GM23338 (cell line): ENCODE measurements around the gene PMIS2. TPM values are rescaled to one million over a fixed set of nuclear protein-coding genes. Genes with fewer than 3 reads are reported as not detected.

Source experiments
- ATAC-seq: fragments of 200-7000 bp; cut with Tn5 transposase; 3 replicates; pipeline ENCODE4 v1.9.1; 2020
- DNase-seq: peaks from one replicate; pipeline ENCODE4 v3.0.0-alpha.2; 2015; ENCODE audit warnings: low spot score
- H2AFZ ChIP-seq: fragments of 200-600 bp; sonication (generic); 2 replicates; pipeline ENCODE4 v1.8.0; 2016; ENCODE audit warnings: antibody characterized with exemption, mild to moderate bottlenecking, moderate library complexity
- H3F3A ChIP-seq: fragments of 200-600 bp; sonication (generic); replicated peaks from 2 replicates; pipeline ENCODE4 v1.8.0; 2017; ENCODE audit warnings: antibody characterized with exemption, mixed run types, low read depth
- H3K27ac ChIP-seq: fragments of 200-600 bp; sonication (generic); 2 replicates; pipeline ENCODE4 v1.6.1; 2016; ENCODE audit warnings: low read depth
- H3K27me3 ChIP-seq: fragments of 200-600 bp; sonication (generic); 2 replicates; pipeline ENCODE4 v1.8.0; 2016; ENCODE audit warnings: mild to moderate bottlenecking, mixed run types, moderate library complexity; ENCODE audit not compliant: insufficient read depth
- H3K36me3 ChIP-seq: fragments of 200-600 bp; sonication (generic); 2 replicates; pipeline ENCODE4 v1.8.0; 2016; ENCODE audit warnings: mild to moderate bottlenecking; ENCODE audit not compliant: insufficient read depth
- H3K4me1 ChIP-seq: fragments of 200-600 bp; sonication (generic); 2 replicates; pipeline ENCODE4 v1.8.0; 2016; ENCODE audit warnings: mild to moderate bottlenecking, moderate library complexity; ENCODE audit not compliant: insufficient read depth
- H3K4me2 ChIP-seq: fragments of 200-600 bp; sonication (generic); 2 replicates; pipeline ENCODE4 v1.7.1; 2017; ENCODE audit warnings: mixed run types
- H3K4me3 ChIP-seq: fragments of 200-600 bp; sonication (generic); 2 replicates; pipeline ENCODE4 v1.6.1; 2016; ENCODE audit warnings: mixed run types
- H3K79me2 ChIP-seq: fragments of 200-600 bp; sonication (generic); replicated peaks from 2 replicates; pipeline ENCODE4 v1.8.0; 2017; ENCODE audit warnings: mild to moderate bottlenecking; ENCODE audit not compliant: insufficient read depth
- H3K9me2 ChIP-seq: fragments of 200-600 bp; sonication (generic); 2 replicates; pipeline ENCODE4 v1.8.0; 2017; ENCODE audit not compliant: insufficient read depth
- H4K20me1 ChIP-seq: fragments of 200-600 bp; sonication (generic); replicated peaks from 2 replicates; pipeline ENCODE4 v1.8.0; 2017; ENCODE audit warnings: mild to moderate bottlenecking; ENCODE audit not compliant: insufficient read depth
- H3K27ac Mint-ChIP-seq: 2 replicates; pipeline ENCODE4 v1.8.0; 2020; ENCODE audit warnings: inconsistent platforms, mild to moderate bottlenecking, moderate library complexity, mixed read lengths
- H3K27me3 Mint-ChIP-seq: 3 replicates; pipeline ENCODE4 v1.8.0; 2022; ENCODE audit warnings: low read depth, mild to moderate bottlenecking, moderate library complexity, mixed read lengths, inconsistent platforms; ENCODE audit not compliant: insufficient read depth, poor library complexity
- H3K36me3 Mint-ChIP-seq: 3 replicates; pipeline ENCODE4 v1.8.0; 2021; ENCODE audit warnings: low read depth, mild to moderate bottlenecking, inconsistent platforms, moderate library complexity, mixed read lengths
- H3K4me1 Mint-ChIP-seq: 3 replicates; pipeline ENCODE4 v1.8.0; 2020; ENCODE audit warnings: mild to moderate bottlenecking, inconsistent platforms, mixed read lengths
- H3K4me3 Mint-ChIP-seq: 3 replicates; pipeline ENCODE4 v1.8.0; 2021; ENCODE audit warnings: moderate library complexity, mild to moderate bottlenecking, inconsistent platforms, mixed read lengths
- H3K9me3 Mint-ChIP-seq: 3 replicates; pipeline ENCODE4 v1.8.0; 2020; ENCODE audit warnings: moderate library complexity, mild to moderate bottlenecking, inconsistent platforms, mixed read lengths
- CREB1 ChIP-seq: fragments of 250-450 bp; sonication (Bioruptor Pico); IDR thresholded peaks from 2 replicates; pipeline ENCODE4 v1.5.0; 2020; ENCODE audit warnings: low read depth, mild to moderate bottlenecking, moderate library complexity
- EZH2 ChIP-seq: fragments of 200-600 bp; sonication (generic); IDR thresholded peaks from one replicate; pipeline ENCODE4 v1.8.0; 2017; ENCODE audit warnings: antibody characterized with exemption, mild to moderate bottlenecking, low read depth; ENCODE audit not compliant: unreplicated experiment
- EZH2phosphoT487 ChIP-seq: fragments of 200-600 bp; sonication (generic); IDR thresholded peaks from one replicate; pipeline ENCODE4 v1.8.1; 2018; ENCODE audit warnings: antibody characterized with exemption; ENCODE audit not compliant: unreplicated experiment
- JUNB ChIP-seq: IDR thresholded peaks from one replicate; pipeline ENCODE4 v1.6.1; 2016; ENCODE audit warnings: antibody characterized with exemption; ENCODE audit not compliant: unreplicated experiment
- NANOG ChIP-seq: IDR thresholded peaks from 2 replicates; pipeline ENCODE4 v1.6.1; 2016; ENCODE audit warnings: antibody characterized with exemption, borderline replicate concordance
- POLR2AphosphoS5 ChIP-seq: IDR thresholded peaks from 2 replicates; pipeline ENCODE4 v1.6.1; 2016; ENCODE audit warnings: antibody characterized with exemption, low read depth
- STAT1 ChIP-seq: IDR thresholded peaks from one replicate; pipeline ENCODE4 v1.6.1; 2016; ENCODE audit warnings: antibody characterized with exemption; ENCODE audit not compliant: unreplicated experiment
- ZNF114 ChIP-seq: fragments of 250-450 bp; sonication (Bioruptor Pico); IDR thresholded peaks from 2 replicates; pipeline ENCODE4 v1.5.0; 2020; ENCODE audit warnings: mild to moderate bottlenecking, moderate library complexity
- ZNF331 ChIP-seq: fragments of 250-450 bp; sonication (Bioruptor Pico); IDR thresholded peaks from 2 replicates; pipeline ENCODE4 v1.5.0; 2020; ENCODE audit warnings: low read depth, mild to moderate bottlenecking, moderate library complexity
- polyA plus RNA-seq: library from polyadenylated mRNA; unstranded; fragments of >200 nt; fragmentation: Nextera tagmentation; extraction: Ambion mirVana; gene quantifications from 2 replicates; pipeline ENCODE4 v1.2.1, GENCODE V29; 2016
- total RNA-seq: library from RNA; depleted of rRNA; stranded (reverse); fragments of >200 nt; shearing (Covaris generic); gene quantifications from 2 replicates; pipeline ENCODE4 v1.2.3, GENCODE V29; 2014
- TF ChIP-seq, protein P1 (sequence below): IDR thresholded peaks from 2 replicates; pipeline ENCODE4 v1.6.1; 2016; ENCODE audit warnings: antibody characterized with exemption
- TF ChIP-seq, protein P2 (sequence below): IDR thresholded peaks from one replicate; pipeline ENCODE4 v1.6.1; 2018; ENCODE audit warnings: antibody characterized with exemption; ENCODE audit not compliant: unreplicated experiment
- TF ChIP-seq, protein P3 (sequence below): fragments of 250-450 bp; sonication (Bioruptor Pico); IDR thresholded peaks from 2 replicates; pipeline ENCODE4 v1.5.0; 2020; ENCODE audit warnings: mild to moderate bottlenecking, moderate library complexity
- TF ChIP-seq, protein P4 (sequence below), 2 experiments: fragments of 200-600 bp in 1 of 2; sonication (generic) in 1 of 2; conservative IDR thresholded peaks; 2 replicates each; pipeline versions ENCODE4 v1.5.1 to v1.6.1; 2016 to 2017; ENCODE audit warnings: antibody characterized with exemption in 2 of 2, low read depth in 2 of 2, mild to moderate bottlenecking in 2 of 2, moderate library complexity in 1 of 2

PMIS2 gene
- total and polyA plus RNA-seq, 2 experiments from 2014 or later = not detected

DNA sequence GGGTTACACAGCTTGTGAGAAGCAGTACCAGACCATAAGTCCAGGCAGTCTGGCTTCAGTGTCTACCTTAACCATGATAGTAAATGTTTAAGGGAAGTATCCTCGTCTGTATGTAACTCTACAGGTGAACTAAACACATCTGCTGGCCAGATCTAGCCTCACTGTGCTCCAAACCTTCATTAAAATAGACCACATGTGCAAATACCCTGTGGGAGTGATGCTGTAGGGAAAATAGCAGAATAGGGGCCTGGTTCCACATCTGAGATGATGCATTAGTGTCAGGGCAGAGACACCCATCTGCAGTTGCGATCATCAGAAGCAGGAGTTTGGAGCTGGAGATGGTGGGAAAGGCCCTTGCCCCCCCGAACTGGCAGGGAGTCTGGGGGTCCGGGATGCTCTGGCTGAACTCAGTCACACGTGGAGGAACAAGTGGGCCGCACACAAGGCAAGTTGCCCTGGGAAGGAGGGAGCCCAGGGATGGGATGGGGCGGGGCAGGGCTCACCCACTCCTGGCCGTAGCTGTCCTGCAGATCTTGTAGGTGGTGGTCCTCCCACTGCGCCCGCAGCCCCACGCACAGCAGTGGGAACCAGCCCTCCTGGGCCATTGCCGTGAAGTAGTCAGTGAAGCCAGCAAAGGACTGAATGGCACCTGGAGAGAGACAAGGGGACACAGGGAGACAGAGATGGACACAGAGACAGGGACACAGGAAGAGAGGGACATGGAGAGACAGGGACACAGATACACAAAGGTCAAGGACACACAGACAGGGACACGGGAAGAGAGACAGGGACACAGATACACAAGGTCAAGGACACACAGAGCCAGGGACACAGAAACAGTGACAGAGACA, 33.2 kb upstream of the PMIS2 start:
- peaks cover 9% of the 10 kb centered on the region for H4K20me1 ChIP-seq
- H3K4me1 ChIP-seq = peaks cover 4% of the 10 kb centered on the region; the same call in 1 of the 2 replicates
- no peaks in the 10 kb centered on the region for H3K27me3 ChIP-seq
- H3K27me3 Mint-ChIP-seq = peaks cover 16% of the 10 kb centered on the region
- no peak overlapping the region for H3K27ac ChIP-seq
- no peak for TF ChIP-seq CREB1 (CRISPR knock-in tag)
- no peak for TF ChIP-seq EZH2phosphoT487
- no peak for TF ChIP-seq ZNF331 (CRISPR knock-in tag)
- TF ChIP-seq POLR2AphosphoS5 = no peak
- TF ChIP-seq, protein P1, sequence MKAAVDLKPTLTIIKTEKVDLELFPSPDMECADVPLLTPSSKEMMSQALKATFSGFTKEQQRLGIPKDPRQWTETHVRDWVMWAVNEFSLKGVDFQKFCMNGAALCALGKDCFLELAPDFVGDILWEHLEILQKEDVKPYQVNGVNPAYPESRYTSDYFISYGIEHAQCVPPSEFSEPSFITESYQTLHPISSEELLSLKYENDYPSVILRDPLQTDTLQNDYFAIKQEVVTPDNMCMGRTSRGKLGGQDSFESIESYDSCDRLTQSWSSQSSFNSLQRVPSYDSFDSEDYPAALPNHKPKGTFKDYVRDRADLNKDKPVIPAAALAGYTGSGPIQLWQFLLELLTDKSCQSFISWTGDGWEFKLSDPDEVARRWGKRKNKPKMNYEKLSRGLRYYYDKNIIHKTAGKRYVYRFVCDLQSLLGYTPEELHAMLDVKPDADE = no peak
- TF ChIP-seq, protein P2, sequence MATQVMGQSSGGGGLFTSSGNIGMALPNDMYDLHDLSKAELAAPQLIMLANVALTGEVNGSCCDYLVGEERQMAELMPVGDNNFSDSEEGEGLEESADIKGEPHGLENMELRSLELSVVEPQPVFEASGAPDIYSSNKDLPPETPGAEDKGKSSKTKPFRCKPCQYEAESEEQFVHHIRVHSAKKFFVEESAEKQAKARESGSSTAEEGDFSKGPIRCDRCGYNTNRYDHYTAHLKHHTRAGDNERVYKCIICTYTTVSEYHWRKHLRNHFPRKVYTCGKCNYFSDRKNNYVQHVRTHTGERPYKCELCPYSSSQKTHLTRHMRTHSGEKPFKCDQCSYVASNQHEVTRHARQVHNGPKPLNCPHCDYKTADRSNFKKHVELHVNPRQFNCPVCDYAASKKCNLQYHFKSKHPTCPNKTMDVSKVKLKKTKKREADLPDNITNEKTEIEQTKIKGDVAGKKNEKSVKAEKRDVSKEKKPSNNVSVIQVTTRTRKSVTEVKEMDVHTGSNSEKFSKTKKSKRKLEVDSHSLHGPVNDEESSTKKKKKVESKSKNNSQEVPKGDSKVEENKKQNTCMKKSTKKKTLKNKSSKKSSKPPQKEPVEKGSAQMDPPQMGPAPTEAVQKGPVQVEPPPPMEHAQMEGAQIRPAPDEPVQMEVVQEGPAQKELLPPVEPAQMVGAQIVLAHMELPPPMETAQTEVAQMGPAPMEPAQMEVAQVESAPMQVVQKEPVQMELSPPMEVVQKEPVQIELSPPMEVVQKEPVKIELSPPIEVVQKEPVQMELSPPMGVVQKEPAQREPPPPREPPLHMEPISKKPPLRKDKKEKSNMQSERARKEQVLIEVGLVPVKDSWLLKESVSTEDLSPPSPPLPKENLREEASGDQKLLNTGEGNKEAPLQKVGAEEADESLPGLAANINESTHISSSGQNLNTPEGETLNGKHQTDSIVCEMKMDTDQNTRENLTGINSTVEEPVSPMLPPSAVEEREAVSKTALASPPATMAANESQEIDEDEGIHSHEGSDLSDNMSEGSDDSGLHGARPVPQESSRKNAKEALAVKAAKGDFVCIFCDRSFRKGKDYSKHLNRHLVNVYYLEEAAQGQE = no peak
- no peak for TF ChIP-seq EZH2
- TF ChIP-seq STAT1 = no peak
- TF ChIP-seq ZNF114 (CRISPR knock-in tag) = no peak
- TF ChIP-seq, protein P3, sequence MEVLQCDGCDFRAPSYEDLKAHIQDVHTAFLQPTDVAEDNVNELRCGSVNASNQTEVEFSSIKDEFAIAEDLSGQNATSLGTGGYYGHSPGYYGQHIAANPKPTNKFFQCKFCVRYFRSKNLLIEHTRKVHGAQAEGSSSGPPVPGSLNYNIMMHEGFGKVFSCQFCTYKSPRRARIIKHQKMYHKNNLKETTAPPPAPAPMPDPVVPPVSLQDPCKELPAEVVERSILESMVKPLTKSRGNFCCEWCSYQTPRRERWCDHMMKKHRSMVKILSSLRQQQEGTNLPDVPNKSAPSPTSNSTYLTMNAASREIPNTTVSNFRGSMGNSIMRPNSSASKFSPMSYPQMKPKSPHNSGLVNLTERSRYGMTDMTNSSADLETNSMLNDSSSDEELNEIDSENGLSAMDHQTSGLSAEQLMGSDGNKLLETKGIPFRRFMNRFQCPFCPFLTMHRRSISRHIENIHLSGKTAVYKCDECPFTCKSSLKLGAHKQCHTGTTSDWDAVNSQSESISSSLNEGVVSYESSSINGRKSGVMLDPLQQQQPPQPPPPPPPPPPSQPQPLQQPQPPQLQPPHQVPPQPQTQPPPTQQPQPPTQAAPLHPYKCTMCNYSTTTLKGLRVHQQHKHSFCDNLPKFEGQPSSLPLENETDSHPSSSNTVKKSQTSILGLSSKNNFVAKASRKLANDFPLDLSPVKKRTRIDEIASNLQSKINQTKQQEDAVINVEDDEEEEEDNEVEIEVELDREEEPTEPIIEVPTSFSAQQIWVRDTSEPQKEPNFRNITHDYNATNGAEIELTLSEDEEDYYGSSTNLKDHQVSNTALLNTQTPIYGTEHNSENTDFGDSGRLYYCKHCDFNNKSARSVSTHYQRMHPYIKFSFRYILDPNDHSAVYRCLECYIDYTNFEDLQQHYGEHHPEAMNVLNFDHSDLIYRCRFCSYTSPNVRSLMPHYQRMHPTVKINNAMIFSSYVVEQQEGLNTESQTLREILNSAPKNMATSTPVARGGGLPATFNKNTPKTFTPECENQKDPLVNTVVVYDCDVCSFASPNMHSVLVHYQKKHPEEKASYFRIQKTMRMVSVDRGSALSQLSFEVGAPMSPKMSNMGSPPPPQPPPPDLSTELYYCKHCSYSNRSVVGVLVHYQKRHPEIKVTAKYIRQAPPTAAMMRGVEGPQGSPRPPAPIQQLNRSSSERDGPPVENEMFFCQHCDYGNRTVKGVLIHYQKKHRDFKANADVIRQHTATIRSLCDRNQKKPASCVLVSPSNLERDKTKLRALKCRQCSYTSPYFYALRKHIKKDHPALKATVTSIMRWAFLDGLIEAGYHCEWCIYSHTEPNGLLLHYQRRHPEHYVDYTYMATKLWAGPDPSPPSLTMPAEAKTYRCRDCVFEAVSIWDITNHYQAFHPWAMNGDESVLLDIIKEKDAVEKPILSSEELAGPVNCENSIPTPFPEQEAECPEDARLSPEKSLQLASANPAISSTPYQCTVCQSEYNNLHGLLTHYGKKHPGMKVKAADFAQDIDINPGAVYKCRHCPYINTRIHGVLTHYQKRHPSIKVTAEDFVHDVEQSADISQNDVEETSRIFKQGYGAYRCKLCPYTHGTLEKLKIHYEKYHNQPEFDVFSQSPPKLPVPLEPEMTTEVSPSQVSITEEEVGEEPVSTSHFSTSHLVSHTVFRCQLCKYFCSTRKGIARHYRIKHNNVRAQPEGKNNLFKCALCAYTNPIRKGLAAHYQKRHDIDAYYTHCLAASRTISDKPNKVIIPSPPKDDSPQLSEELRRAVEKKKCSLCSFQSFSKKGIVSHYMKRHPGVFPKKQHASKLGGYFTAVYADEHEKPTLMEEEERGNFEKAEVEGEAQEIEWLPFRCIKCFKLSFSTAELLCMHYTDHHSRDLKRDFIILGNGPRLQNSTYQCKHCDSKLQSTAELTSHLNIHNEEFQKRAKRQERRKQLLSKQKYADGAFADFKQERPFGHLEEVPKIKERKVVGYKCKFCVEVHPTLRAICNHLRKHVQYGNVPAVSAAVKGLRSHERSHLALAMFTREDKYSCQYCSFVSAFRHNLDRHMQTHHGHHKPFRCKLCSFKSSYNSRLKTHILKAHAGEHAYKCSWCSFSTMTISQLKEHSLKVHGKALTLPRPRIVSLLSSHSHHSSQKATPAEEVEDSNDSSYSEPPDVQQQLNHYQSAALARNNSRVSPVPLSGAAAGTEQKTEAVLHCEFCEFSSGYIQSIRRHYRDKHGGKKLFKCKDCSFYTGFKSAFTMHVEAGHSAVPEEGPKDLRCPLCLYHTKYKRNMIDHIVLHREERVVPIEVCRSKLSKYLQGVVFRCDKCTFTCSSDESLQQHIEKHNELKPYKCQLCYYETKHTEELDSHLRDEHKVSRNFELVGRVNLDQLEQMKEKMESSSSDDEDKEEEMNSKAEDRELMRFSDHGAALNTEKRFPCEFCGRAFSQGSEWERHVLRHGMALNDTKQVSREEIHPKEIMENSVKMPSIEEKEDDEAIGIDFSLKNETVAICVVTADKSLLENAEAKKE = no peak
- TF ChIP-seq, protein P4, sequence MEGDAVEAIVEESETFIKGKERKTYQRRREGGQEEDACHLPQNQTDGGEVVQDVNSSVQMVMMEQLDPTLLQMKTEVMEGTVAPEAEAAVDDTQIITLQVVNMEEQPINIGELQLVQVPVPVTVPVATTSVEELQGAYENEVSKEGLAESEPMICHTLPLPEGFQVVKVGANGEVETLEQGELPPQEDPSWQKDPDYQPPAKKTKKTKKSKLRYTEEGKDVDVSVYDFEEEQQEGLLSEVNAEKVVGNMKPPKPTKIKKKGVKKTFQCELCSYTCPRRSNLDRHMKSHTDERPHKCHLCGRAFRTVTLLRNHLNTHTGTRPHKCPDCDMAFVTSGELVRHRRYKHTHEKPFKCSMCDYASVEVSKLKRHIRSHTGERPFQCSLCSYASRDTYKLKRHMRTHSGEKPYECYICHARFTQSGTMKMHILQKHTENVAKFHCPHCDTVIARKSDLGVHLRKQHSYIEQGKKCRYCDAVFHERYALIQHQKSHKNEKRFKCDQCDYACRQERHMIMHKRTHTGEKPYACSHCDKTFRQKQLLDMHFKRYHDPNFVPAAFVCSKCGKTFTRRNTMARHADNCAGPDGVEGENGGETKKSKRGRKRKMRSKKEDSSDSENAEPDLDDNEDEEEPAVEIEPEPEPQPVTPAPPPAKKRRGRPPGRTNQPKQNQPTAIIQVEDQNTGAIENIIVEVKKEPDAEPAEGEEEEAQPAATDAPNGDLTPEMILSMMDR (conservative IDR thresholded peaks at IDR 0.05; ENCODE audit: low read depth in 2 of 2) = no peak
- TF ChIP-seq JUNB = no peak
- TF ChIP-seq NANOG = no peak
- no peak overlapping the region for H2AFZ ChIP-seq
- ATAC-seq = no peak
- H3K4me3 ChIP-seq = no peak overlapping the region
- H3K9me3 Mint-ChIP-seq = no peaks in the 10 kb centered on the region; the same call in none of the 3 replicates
- H3F3A ChIP-seq = peaks cover 19% of the 10 kb centered on the region; the same call in 1 of the 2 replicates
- DNase-seq = no peak
- H3K79me2 ChIP-seq = no peaks in the 10 kb centered on the region
- peaks cover 20% of the 10 kb centered on the region for H3K4me1 Mint-ChIP-seq
- H3K27ac Mint-ChIP-seq = no peak overlapping the region
- H3K4me2 ChIP-seq = no peak overlapping the region
- H3K4me3 Mint-ChIP-seq = no peak overlapping the region; the same call in 2 of the 3 replicates
- no peaks in the 10 kb centered on the region for H3K9me2 ChIP-seq
- H3K36me3 Mint-ChIP-seq = peaks cover 17% of the 10 kb centered on the region
- H3K36me3 ChIP-seq = no peaks in the 10 kb centered on the region
